ENCODE measurements around the gene FBRSL1.

GRCh38 chr12:132490422-132491137 lies 629 bp downstream of the FBRSL1 start:
- no peak for TF ChIP-seq CTCF (IDR thresholded peaks at IDR 0.05)
- no peak for TF ChIP-seq POLR2A (IDR thresholded peaks at IDR 0.05)
- no peak for TF ChIP-seq POLR2AphosphoS5 (IDR thresholded peaks at IDR 0.05)

Measured in breast epithelium (tissue), 3 donors.